Kidney capillary endothelial cell (primary cell): ENCODE measurements around the gene PPP2R5D.

Source experiments
- DNase-seq: peaks from one replicate; pipeline ENCODE4 v3.0.0-alpha.2; 2018; ENCODE audit warnings: low spot score

Gene PPP2R5D

DNA sequence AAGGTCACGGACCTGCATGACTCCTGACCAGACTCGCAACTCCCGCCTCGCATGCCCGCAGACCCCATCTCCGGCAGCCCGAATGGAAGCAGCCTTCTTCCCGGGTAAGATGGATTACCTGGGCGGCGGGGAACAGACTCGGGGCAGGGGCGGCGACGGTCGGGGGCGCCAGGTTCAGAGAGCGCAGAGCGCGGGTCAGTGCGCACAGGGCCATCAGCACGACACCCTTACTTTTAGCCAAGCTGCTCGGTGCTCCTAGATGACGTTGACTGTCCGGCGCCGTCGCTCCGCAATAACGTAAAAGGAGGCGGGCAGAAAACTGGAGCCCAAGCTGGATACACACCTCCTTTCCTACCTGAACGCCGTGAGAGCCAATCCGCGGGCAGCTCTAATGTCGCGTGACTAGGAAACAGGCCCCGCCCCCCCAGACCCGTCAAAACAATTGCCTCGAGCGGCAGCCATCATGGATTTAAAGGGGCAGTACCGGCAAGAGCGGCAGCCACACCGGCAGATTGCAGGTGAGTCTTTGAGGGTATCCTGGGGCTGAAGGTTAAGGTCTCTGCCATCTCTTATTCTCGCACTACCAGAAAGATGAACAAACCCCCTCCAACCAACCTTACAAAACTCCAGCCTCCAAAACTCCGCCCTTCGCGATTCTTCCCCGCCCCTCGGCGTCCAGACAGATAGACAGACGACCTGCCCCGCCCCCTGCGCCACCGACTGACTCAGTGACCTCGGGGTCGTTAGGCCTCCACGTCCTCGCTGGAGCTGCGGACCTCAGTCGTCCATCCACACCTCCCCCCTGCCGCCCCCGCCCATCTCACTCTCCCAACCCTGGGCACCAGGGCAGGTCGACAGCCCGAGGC is 75.0 kb downstream of the PPP2R5D start, which contains the start of the genes KLC4 and MRPL2:
TSS of gene KLC4 (plus strand) at position 464 of the 866 bp plus-strand sequence. CDS start 1,705 bp downstream, outside the sequence.
TSS of gene MRPL2 (minus strand) at position 267 of the 866 bp plus-strand sequence. CDS start at position 214, 53 bp downstream.
- DNase-seq = peak; percentile 96

DNA sequence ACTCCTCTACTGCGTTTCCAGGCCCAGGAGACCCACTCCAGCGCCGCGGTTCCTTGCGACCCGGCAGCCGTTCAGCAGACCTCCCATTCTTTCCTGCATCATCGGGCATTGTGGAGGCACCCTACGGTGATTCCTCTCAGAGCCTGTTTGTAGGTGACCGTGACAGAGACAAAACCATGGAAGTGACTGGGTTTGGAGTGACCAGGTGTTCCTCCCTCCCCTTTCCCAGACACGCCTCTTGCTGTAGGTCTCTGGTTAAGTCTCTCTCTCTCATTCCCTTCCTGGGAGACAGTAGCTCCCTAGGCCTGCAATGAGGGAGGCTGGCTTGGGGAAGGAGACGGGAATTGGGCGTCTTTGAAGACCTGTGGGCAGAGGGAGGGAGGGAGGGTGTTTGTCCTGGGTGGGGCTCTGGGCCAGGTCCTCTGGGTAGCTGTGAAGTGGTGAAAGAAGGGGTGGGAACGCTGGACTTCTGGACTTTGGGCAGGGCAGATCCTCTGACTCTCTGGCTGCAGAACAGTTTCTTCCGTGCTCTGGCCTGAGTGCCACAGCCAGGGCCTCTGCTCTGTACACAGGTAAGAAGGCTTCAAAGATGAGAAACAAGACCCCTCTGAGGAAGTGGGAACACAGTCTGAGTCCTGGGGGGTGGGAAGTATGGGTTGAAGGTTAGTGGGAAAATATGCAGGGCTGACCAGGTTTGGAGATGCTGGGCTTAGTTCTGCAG is 75.8 kb downstream of the PPP2R5D start:
- no peak for DNase-seq

DNA sequence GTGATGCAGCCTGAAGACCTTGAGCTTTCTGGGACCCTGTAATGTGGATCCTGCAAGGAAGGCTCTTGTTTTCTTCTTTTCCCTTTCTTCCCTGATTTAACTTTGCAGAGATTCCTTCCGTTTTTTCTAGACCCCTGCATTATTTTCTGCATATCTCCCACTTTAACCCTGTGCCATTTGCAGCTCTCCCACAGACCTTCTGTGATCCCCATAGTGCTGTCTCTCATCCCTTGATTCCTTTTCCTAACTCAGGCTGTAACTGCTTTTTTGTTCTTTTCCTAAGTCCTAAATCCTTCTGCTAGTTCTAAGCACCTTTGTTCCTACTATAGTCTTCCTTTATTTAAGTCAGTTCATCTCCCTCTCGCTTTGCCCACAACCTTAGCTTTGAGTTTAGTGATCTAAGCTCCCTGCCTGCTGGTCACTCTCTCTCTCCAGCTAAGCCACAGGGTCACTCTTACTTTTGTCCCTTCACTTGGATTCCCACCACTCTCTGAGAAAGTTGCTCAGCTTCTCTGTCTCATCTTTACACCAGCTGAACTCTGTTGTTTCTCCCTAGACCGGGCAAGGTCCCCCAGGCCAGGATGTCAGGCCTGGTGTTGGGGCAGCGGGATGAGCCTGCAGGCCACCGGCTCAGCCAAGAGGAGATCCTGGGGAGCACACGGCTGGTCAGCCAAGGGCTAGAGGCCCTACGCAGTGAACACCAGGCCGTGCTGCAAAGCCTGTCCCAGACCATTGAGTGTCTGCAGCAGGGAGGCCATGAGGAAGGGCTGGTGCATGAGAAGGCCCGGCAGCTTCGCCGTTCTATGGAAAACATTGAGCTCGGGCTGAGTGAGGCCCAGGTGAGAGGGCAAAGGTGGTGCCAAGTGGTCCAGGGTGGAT is 76.6 kb downstream of the PPP2R5D start:
- no peak for DNase-seq

DNA sequence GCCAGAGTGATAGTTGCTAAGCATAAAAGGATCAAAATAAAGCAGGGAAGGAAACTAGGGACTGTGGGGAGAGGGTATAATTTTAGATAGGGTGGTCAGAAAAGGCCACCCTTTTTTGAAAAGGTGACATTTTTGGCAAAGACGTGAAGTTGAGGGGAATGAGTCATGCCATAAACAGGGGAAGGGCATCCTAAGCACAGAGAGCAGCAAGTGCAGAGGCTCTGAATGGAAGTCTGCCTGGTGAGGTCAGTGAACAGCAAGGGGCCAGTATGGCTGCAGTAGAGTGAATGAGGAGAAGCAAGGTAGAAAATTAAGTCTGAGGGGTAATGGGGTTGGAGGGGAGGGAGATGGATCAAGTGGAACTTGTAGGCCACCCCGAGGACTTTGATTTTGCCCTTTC is 77.5 kb downstream of the PPP2R5D start:
- no peak for DNase-seq
